Astrocyte (in vitro differentiated cells and primary cell): ENCODE data around the gene DDX25. TPM values are rescaled to one million over a fixed set of nuclear protein-coding genes. Genes with fewer than 3 reads are reported as not detected.

Experiments
- DNase-seq: peaks from one replicate; pipeline ENCODE4 v3.0.0-alpha.2; 2010; ENCODE audit warnings: low read depth
- FAIRE-seq: peaks from 2 replicates; lab custom pipeline; 2011; peaks lifted over from hg19 to GRCh38; lab: Jason Lieb, UNC
- H2AFZ ChIP-seq: 2 replicates; pipeline ENCODE4 v1.6.0; 2012; ENCODE audit warnings: low read depth, low read length, inconsistent platforms
- H3K27ac ChIP-seq: 2 replicates; pipeline ENCODE4 v1.5.1; 2011; ENCODE audit warnings: low read depth, low read length, inconsistent platforms
- H3K27me3 ChIP-seq: 2 replicates; pipeline ENCODE4 v1.6.0; 2011; ENCODE audit warnings: low read length, inconsistent platforms; ENCODE audit not compliant: insufficient read depth
- H3K36me3 ChIP-seq: 2 replicates; pipeline ENCODE4 v1.5.1; 2011; ENCODE audit warnings: low read length, inconsistent platforms; ENCODE audit not compliant: insufficient read depth
- H3K4me1 ChIP-seq: 2 replicates; pipeline ENCODE4 v1.5.1; 2011; ENCODE audit warnings: low read length, inconsistent platforms; ENCODE audit not compliant: insufficient read depth
- H3K4me2 ChIP-seq: 2 replicates; pipeline ENCODE4 v1.6.0; 2012; ENCODE audit warnings: low read length, inconsistent platforms
- H3K4me3 ChIP-seq: 2 replicates; pipeline ENCODE4 v1.5.1; 2011; ENCODE audit warnings: low read depth, mild to moderate bottlenecking, low read length, inconsistent platforms; ENCODE audit not compliant: insufficient read depth
- H3K79me2 ChIP-seq: 2 replicates; pipeline ENCODE4 v1.6.0; 2012; ENCODE audit warnings: mild to moderate bottlenecking, low read length, inconsistent platforms; ENCODE audit not compliant: insufficient read depth
- H3K9ac ChIP-seq: 2 replicates; pipeline ENCODE4 v1.6.0; 2012; ENCODE audit warnings: mild to moderate bottlenecking, low read length, inconsistent platforms
- H3K9me3 ChIP-seq: 2 replicates; pipeline ENCODE4 v1.5.1; 2012; ENCODE audit warnings: low read depth, mild to moderate bottlenecking, low read length, inconsistent platforms; ENCODE audit not compliant: insufficient read depth
- H4K20me1 ChIP-seq: 2 replicates; pipeline ENCODE4 v1.6.0; 2012; ENCODE audit warnings: low read length, inconsistent platforms; ENCODE audit not compliant: insufficient read depth
- H3K27ac Mint-ChIP-seq: one replicate; pipeline ENCODE4 v1.8.0; 2021; ENCODE audit warnings: mild to moderate bottlenecking, mixed read lengths; ENCODE audit not compliant: unreplicated experiment
- H3K27me3 Mint-ChIP-seq: one replicate; pipeline ENCODE4 v1.8.0; 2021; ENCODE audit warnings: low read depth, mixed read lengths; ENCODE audit not compliant: unreplicated experiment
- H3K36me3 Mint-ChIP-seq: one replicate; pipeline ENCODE4 v1.8.0; 2021; ENCODE audit warnings: low read depth, mixed read lengths; ENCODE audit not compliant: unreplicated experiment
- H3K4me1 Mint-ChIP-seq: one replicate; pipeline ENCODE4 v1.8.0; 2021; ENCODE audit warnings: low read depth, mixed read lengths; ENCODE audit not compliant: unreplicated experiment
- H3K4me3 Mint-ChIP-seq: one replicate; pipeline ENCODE4 v1.8.0; 2021; ENCODE audit warnings: mild to moderate bottlenecking, moderate library complexity, mixed read lengths; ENCODE audit not compliant: unreplicated experiment
- H3K9me3 Mint-ChIP-seq: one replicate; pipeline ENCODE4 v1.8.0; 2021; ENCODE audit warnings: mild to moderate bottlenecking, mixed read lengths; ENCODE audit not compliant: unreplicated experiment
- EZH2 ChIP-seq: IDR thresholded peaks from 2 replicates; pipeline ENCODE4 v1.6.1; 2012; ENCODE audit warnings: mild to moderate bottlenecking, low read length, inconsistent platforms; ENCODE audit not compliant: insufficient read depth
- total RNA-seq: library from RNA; stranded (reverse); gene quantifications from 2 replicates; pipeline ENCODE4 v1.2.1, GENCODE V29; 2021
- TF ChIP-seq, protein P1 (sequence below): IDR thresholded peaks from 2 replicates; pipeline ENCODE4 v1.5.1; 2011; ENCODE audit warnings: low read depth, mild to moderate bottlenecking, inconsistent platforms, low read length, moderate library complexity; ENCODE audit not compliant: insufficient read depth

Gene DDX25
- total RNA-seq, 1 donor from 2014 or later = 1.1 TPM

DNA sequence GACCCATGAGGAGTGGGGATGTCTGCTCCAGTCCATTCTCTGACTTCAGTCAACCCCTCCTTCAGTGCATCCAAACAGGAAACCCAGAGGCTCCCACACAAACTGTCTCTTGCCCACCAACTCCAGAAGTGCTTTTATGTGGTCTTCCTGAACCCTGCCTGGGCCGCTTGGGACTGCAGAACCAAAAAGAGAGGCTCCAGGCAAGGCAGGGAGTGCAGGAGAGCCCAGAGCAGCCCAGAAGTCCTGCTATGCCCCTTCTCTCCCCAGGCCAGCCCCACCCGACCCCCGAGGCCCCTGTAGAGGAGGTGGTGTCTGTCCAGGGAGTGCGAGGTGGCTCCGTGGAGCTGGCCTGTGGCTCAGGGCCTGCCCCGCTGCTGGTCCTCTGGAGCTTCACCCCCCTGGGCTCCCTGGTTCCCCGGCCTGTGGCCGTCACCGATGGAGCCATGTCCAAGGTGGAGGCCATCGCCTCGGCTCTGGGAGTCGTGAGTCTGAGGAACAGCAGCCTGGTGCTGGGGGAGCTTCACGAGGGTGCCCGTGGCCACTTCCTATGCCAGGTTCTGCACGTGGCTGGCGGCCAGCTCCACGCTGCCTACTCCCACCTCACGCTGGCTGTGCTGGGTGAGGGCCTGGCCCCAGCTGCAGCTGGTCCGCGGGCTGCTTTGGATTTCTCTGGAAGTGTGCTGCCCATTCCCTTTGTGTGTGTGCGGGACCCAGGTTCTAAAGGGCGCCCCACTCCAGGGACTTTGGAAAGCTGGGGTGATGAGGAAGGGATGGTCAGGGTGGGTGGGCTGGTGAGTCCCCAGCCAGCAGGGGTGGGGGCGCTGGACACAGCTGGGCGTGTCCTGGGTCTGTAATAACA lies 43.3 kb downstream of the DDX25 start:
- no peak for TF ChIP-seq EZH2
- TF ChIP-seq, protein P1, sequence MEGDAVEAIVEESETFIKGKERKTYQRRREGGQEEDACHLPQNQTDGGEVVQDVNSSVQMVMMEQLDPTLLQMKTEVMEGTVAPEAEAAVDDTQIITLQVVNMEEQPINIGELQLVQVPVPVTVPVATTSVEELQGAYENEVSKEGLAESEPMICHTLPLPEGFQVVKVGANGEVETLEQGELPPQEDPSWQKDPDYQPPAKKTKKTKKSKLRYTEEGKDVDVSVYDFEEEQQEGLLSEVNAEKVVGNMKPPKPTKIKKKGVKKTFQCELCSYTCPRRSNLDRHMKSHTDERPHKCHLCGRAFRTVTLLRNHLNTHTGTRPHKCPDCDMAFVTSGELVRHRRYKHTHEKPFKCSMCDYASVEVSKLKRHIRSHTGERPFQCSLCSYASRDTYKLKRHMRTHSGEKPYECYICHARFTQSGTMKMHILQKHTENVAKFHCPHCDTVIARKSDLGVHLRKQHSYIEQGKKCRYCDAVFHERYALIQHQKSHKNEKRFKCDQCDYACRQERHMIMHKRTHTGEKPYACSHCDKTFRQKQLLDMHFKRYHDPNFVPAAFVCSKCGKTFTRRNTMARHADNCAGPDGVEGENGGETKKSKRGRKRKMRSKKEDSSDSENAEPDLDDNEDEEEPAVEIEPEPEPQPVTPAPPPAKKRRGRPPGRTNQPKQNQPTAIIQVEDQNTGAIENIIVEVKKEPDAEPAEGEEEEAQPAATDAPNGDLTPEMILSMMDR = no peak
- Mint-ChIP-seq H3K4me3 (no peak overlapping the region), H3K27ac (no peak overlapping the region), H3K9me3 (no peaks in the 10 kb centered on the region), H3K4me1 (no peaks in the 10 kb centered on the region), H3K27me3 (peaks cover 14% of the 10 kb centered on the region), H3K36me3 (no peaks in the 10 kb centered on the region)
- H2AFZ ChIP-seq = no peak overlapping the region
- H3K4me2 ChIP-seq = no peak overlapping the region
- H3K27ac ChIP-seq = no peak overlapping the region
- no peaks in the 10 kb centered on the region for H3K9me3 ChIP-seq
- FAIRE-seq = no peak
- H3K9ac ChIP-seq = no peak overlapping the region
- H3K4me1 ChIP-seq = no peaks in the 10 kb centered on the region
- peaks cover 3% of the 10 kb centered on the region for H3K27me3 ChIP-seq
- no peaks in the 10 kb centered on the region for H3K36me3 ChIP-seq
- H3K79me2 ChIP-seq = no peaks in the 10 kb centered on the region
- no peaks in the 10 kb centered on the region for H4K20me1 ChIP-seq
- no peak overlapping the region for H3K4me3 ChIP-seq
- DNase-seq = no peak

DNA sequence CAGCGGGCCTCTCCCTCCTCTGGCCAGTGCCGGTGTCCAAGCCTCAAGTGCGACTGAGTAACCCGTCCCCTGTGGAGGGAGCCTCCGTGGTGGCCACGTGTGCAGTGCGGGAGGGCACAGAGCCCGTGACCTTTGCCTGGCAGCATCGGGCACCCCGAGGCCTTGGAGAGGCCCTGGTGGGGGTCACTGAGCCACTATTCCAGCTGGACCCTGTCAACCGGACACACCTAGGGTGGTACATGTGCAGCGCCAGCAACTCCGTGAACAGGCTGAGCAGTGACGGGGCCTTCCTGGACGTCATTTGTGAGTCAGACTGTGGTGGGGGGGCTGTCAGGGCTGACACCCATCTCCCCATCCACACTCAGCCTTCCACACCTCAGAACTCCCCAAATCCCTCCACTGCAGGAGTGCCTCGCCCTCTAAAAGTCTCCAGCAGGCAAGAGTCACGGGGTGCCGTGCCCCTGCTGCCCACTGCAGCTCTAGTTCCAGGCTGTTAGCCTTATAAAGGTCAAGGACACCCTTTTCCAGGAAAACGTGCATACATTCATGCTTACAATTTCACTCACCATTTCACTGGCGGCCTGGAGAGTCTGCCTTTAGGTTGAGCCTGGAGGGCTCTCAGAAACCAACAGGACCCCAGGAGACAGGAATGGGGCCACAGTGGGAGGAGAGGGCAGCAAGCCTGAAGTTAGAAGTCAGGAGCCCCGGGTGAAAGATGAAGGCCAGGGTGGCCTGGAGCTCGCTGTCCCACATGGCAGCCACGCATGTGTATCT lies 44.2 kb downstream of the DDX25 start:
- H3K36me3 ChIP-seq = no peaks in the 10 kb centered on the region
- H4K20me1 ChIP-seq = no peaks in the 10 kb centered on the region
- no peaks in the 10 kb centered on the region for H3K9me3 Mint-ChIP-seq
- peaks cover 4% of the 10 kb centered on the region for H3K27me3 ChIP-seq
- H3K9me3 ChIP-seq = no peaks in the 10 kb centered on the region
- no peak for FAIRE-seq
- H3K4me3 ChIP-seq = no peak overlapping the region
- H3K27ac ChIP-seq = no peak overlapping the region
- H3K4me2 ChIP-seq = no peak overlapping the region
- peaks cover 12% of the 10 kb centered on the region for H3K27me3 Mint-ChIP-seq
- H3K36me3 Mint-ChIP-seq = no peaks in the 10 kb centered on the region
- H2AFZ ChIP-seq = no peak overlapping the region
- no peaks in the 10 kb centered on the region for H3K79me2 ChIP-seq
- no peak overlapping the region for H3K27ac Mint-ChIP-seq
- TF ChIP-seq, protein P1 = no peak
- no peak for TF ChIP-seq EZH2
- no peak for DNase-seq
- no peak overlapping the region for H3K4me3 Mint-ChIP-seq
- H3K4me1 ChIP-seq = no peaks in the 10 kb centered on the region
- H3K4me1 Mint-ChIP-seq = no peaks in the 10 kb centered on the region
- H3K9ac ChIP-seq = no peak overlapping the region
